WTC11 (cell line): Measurements from ENCODE around the gene HSD17B14. TPM values are rescaled to one million over a fixed set of nuclear protein-coding genes. Genes with fewer than 3 reads are reported as not detected.
"Not testable (repeated sequence)": the region's sequence is repeated elsewhere in the genome, so short reads cannot be mapped to it uniquely, and the experiment has no call there.

Experiments
- ATAC-seq: fragments of 200-7000 bp; cut with Tn5 transposase; 2 replicates; pipeline ENCODE4 v1.10.0; 2021; ENCODE audit warnings: mild to moderate bottlenecking, moderate library complexity
- CTCF ChIA-PET: fragments of 300-600 bp; sonication (Branson Sonifier 250); formaldehyde crosslinking; loops from one replicate; lab custom pipeline; 2021; ENCODE audit warnings: antibody characterized with exemption; lab: Charles Lee
- POLR2A ChIA-PET: fragments of 350-600 bp; sonication (Branson Sonifier 250); formaldehyde crosslinking; loops from one replicate; lab custom pipeline; 2021; ENCODE audit warnings: antibody characterized with exemption; lab: Charles Lee
- DNase-seq: peaks from one replicate; pipeline ENCODE4 v3.0.0; 2021; ENCODE audit warnings: low spot score
- H3K27ac Mint-ChIP-seq: 2 replicates; pipeline ENCODE4 v1.8.0; 2021; ENCODE audit warnings: mixed read lengths
- H3K27me3 Mint-ChIP-seq: 2 replicates; pipeline ENCODE4 v1.8.0; 2021; ENCODE audit warnings: low read depth, mild to moderate bottlenecking, moderate library complexity, mixed read lengths
- H3K36me3 Mint-ChIP-seq: 2 replicates; pipeline ENCODE4 v1.8.0; 2021; ENCODE audit warnings: mixed read lengths
- H3K4me1 Mint-ChIP-seq: 2 replicates; pipeline ENCODE4 v1.8.0; 2022; ENCODE audit warnings: mixed read lengths
- H3K4me3 Mint-ChIP-seq: 2 replicates; pipeline ENCODE4 v1.8.0; 2021; ENCODE audit warnings: mild to moderate bottlenecking, moderate library complexity, mixed read lengths
- H3K9me3 Mint-ChIP-seq: 2 replicates; pipeline ENCODE4 v1.8.0; 2021; ENCODE audit warnings: mixed read lengths
- MXD4 ChIP-seq: fragments of 250-450 bp; sonication (Bioruptor Pico); IDR thresholded peaks from 2 replicates; pipeline ENCODE4 v1.8.0; 2021; ENCODE audit warnings: mild to moderate bottlenecking, moderate library complexity, borderline replicate concordance
- NFE2L1 ChIP-seq: sonication (generic); formaldehyde crosslinking; IDR thresholded peaks from 2 replicates; pipeline ENCODE4 v1.8.1; 2023; ENCODE audit warnings: missing genetic modification reagents
- NFYB ChIP-seq: sonication (generic); formaldehyde crosslinking; conservative IDR thresholded peaks from 2 replicates; pipeline ENCODE4 v1.8.0; 2022; ENCODE audit warnings: low read depth, missing genetic modification reagents
- NR1H2 ChIP-seq: sonication (generic); formaldehyde crosslinking; IDR thresholded peaks from 2 replicates; pipeline ENCODE4 v1.9.0; 2021; ENCODE audit warnings: mild to moderate bottlenecking, moderate library complexity, missing genetic modification reagents
- SMAD4 ChIP-seq: sonication (generic); formaldehyde crosslinking; IDR thresholded peaks from 2 replicates; pipeline ENCODE4 v1.8.0; 2022; ENCODE audit warnings: mild to moderate bottlenecking, missing genetic modification reagents
- ZNF138 ChIP-seq: sonication (generic); formaldehyde crosslinking; conservative IDR thresholded peaks from 2 replicates; pipeline ENCODE4 v1.8.1; 2022; ENCODE audit warnings: mild to moderate bottlenecking, moderate library complexity, missing genetic modification reagents
- ZNF423 ChIP-seq: fragments of 250-450 bp; sonication (Bioruptor Pico); IDR thresholded peaks from 2 replicates; pipeline ENCODE4 v2.1.2; 2022; ENCODE audit warnings: mild to moderate bottlenecking, moderate library complexity
- total RNA-seq: library from RNA; stranded (reverse); gene quantifications from 3 replicates; pipeline ENCODE4 v1.2.3, GENCODE V29; 2021
- TF ChIP-seq, protein P1 (sequence below): sonication (generic); formaldehyde crosslinking; IDR thresholded peaks from 2 replicates; pipeline ENCODE4 v1.8.1; 2022; ENCODE audit warnings: mild to moderate bottlenecking, moderate library complexity, missing genetic modification reagents
- TF ChIP-seq, protein P2 (sequence below): fragments of 250-450 bp; sonication (Bioruptor Pico); IDR thresholded peaks from 2 replicates; pipeline ENCODE4 v1.9.0; 2021; ENCODE audit warnings: mild to moderate bottlenecking
- TF ChIP-seq, protein P3 (sequence below): sonication (generic); formaldehyde crosslinking; IDR thresholded peaks from 2 replicates; pipeline ENCODE4 v1.8.1; 2022; ENCODE audit warnings: low read depth, missing genetic modification reagents, borderline replicate concordance
- TF ChIP-seq, protein P4 (sequence below): sonication (generic); formaldehyde crosslinking; conservative IDR thresholded peaks from 2 replicates; pipeline ENCODE4 v1.8.1; 2023; ENCODE audit warnings: mild to moderate bottlenecking, low read depth, missing genetic modification reagents, moderate library complexity

Gene HSD17B14
- total RNA-seq, 1 experiment from 2014 or later: 11.4 TPM

DNA sequence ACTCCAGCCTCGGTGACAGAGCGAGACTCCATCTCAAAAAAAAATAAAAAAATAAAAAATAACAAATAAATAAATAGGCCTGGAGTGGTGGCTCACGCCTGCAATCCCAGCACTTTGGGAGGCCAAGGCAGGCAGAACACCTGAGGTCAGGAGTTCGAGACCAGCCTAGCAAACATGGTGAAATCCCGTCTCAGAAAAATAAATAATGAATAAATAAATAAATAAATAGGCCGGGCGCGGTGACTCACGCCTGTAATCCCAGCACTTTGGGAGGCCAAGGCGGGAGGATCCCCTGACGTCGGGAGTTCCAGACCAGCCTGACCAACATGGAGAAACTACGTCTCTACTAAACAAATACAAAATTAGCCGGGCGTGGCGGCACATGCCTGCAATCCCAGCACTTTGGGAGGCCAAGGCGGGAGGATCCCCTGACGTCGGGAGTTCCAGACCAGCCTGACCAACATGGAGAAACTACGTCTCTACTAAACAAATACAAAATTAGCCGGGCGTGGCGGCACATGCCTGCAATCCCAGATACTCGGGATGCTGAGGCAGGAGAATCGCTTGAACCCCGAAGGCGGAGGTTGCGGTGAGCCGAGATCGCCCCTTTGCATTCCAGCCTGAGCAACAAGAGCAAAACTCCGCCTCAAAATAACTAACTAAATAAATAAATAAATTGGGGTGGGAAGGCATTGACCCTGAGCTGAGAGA lies 35.3 kb upstream of the HSD17B14 start:
- Mint-ChIP-seq H3K4me3 (peak overlapping the region; percentile 100), H3K36me3 (peaks cover 27% of the 10 kb centered on the region), H3K4me1 (peaks cover 39% of the 10 kb centered on the region), H3K27ac (peak overlapping the region; percentile 100)
- ATAC-seq, H3K9me3 Mint-ChIP-seq, H3K27me3 Mint-ChIP-seq, DNase-seq: not testable (repeated sequence)
- CTCF ChIA-PET: interaction anchor here (0.6 to 2.2 kb wide), 8 partner anchors 10 to 226 kb away, joined by 3 to 11 read pairs (median 4); partner anchors contain the start of genes CA11 and HSD17B14
- TF ChIP-seq, protein P1, sequence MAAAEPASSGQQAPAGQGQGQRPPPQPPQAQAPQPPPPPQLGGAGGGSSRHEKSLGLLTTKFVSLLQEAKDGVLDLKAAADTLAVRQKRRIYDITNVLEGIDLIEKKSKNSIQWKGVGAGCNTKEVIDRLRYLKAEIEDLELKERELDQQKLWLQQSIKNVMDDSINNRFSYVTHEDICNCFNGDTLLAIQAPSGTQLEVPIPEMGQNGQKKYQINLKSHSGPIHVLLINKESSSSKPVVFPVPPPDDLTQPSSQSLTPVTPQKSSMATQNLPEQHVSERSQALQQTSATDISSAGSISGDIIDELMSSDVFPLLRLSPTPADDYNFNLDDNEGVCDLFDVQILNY: peak; percentile 1; the same call in 1 of the 2 replicates
- POLR2A ChIA-PET: interaction anchor here (0.7 to 3.3 kb wide), 9 partner anchors 10 to 132 kb away, joined by 3 to 15 read pairs (median 5); partner anchors contain the start of gene NUCB1

DNA sequence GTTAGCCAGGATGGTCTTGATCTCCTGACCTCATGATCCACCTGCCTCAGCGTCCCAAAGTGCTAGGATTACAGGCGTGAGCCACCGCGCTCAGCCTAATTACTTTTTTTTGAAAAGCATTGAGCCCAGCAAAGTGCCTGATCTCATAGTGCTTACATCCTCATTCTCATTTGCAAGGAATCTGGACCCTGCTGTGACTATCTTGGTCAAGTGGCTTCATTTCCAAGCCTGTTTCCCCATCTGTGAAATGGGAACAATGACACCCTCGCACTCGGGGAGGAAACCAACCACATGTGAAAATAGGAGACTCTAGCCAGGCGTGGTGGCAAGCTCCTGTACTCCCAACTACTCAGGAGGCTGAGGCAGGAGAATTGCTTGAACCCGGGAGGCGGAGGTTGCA lies 33.8 kb upstream of the HSD17B14 start:
- POLR2A ChIA-PET: interaction anchor here (0.7 kb wide), 1 partner anchor 19 kb away, joined by 4 read pairs; no protein-coding TSS in a partner anchor
- no peak for DNase-seq
- TF ChIP-seq NFYB (CRISPR knock-in tag) (no peak), MXD4 (CRISPR knock-in tag) (no peak), NFE2L1 (no peak), NR1H2 (CRISPR knock-in tag) (no peak), ZNF138 (CRISPR knock-in tag) (no peak), ZNF423 (CRISPR knock-in tag) (no peak), SMAD4 (CRISPR knock-in tag) (no peak)
- TF ChIP-seq, protein P2, sequence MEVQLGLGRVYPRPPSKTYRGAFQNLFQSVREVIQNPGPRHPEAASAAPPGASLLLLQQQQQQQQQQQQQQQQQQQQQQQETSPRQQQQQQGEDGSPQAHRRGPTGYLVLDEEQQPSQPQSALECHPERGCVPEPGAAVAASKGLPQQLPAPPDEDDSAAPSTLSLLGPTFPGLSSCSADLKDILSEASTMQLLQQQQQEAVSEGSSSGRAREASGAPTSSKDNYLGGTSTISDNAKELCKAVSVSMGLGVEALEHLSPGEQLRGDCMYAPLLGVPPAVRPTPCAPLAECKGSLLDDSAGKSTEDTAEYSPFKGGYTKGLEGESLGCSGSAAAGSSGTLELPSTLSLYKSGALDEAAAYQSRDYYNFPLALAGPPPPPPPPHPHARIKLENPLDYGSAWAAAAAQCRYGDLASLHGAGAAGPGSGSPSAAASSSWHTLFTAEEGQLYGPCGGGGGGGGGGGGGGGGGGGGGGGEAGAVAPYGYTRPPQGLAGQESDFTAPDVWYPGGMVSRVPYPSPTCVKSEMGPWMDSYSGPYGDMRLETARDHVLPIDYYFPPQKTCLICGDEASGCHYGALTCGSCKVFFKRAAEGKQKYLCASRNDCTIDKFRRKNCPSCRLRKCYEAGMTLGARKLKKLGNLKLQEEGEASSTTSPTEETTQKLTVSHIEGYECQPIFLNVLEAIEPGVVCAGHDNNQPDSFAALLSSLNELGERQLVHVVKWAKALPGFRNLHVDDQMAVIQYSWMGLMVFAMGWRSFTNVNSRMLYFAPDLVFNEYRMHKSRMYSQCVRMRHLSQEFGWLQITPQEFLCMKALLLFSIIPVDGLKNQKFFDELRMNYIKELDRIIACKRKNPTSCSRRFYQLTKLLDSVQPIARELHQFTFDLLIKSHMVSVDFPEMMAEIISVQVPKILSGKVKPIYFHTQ (CRISPR knock-in tag): no peak
- TF ChIP-seq, protein P3, sequence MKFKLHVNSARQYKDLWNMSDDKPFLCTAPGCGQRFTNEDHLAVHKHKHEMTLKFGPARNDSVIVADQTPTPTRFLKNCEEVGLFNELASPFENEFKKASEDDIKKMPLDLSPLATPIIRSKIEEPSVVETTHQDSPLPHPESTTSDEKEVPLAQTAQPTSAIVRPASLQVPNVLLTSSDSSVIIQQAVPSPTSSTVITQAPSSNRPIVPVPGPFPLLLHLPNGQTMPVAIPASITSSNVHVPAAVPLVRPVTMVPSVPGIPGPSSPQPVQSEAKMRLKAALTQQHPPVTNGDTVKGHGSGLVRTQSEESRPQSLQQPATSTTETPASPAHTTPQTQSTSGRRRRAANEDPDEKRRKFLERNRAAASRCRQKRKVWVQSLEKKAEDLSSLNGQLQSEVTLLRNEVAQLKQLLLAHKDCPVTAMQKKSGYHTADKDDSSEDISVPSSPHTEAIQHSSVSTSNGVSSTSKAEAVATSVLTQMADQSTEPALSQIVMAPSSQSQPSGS (CRISPR knock-in tag): no peak
- TF ChIP-seq, protein P4, sequence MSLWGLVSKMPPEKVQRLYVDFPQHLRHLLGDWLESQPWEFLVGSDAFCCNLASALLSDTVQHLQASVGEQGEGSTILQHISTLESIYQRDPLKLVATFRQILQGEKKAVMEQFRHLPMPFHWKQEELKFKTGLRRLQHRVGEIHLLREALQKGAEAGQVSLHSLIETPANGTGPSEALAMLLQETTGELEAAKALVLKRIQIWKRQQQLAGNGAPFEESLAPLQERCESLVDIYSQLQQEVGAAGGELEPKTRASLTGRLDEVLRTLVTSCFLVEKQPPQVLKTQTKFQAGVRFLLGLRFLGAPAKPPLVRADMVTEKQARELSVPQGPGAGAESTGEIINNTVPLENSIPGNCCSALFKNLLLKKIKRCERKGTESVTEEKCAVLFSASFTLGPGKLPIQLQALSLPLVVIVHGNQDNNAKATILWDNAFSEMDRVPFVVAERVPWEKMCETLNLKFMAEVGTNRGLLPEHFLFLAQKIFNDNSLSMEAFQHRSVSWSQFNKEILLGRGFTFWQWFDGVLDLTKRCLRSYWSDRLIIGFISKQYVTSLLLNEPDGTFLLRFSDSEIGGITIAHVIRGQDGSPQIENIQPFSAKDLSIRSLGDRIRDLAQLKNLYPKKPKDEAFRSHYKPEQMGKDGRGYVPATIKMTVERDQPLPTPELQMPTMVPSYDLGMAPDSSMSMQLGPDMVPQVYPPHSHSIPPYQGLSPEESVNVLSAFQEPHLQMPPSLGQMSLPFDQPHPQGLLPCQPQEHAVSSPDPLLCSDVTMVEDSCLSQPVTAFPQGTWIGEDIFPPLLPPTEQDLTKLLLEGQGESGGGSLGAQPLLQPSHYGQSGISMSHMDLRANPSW (CRISPR knock-in tag): no peak
- TF ChIP-seq, all 79 proteins: peak for 0
- ATAC-seq: no peak
- Mint-ChIP-seq H3K27ac (no peak overlapping the region), H3K9me3 (no peaks in the 10 kb centered on the region), H3K4me3 (no peak overlapping the region), H3K27me3 (no peaks in the 10 kb centered on the region), H3K36me3 (peaks cover 19% of the 10 kb centered on the region), H3K4me1 (peaks cover 39% of the 10 kb centered on the region)
- CTCF ChIA-PET: interaction anchor here (0.6 to 1.2 kb wide), 4 partner anchors 26 to 522 kb away, joined by 3 to 5 read pairs (median 4); no protein-coding TSS in a partner anchor
